Right atrium auricular region (tissue), 2 donors: Measurements from ENCODE around the gene CTDNEP1. TPM values are rescaled to one million over a fixed set of nuclear protein-coding genes. Genes with fewer than 3 reads are reported as not detected.
A peak's percentile ranks its signal among the peaks of the same experiment; 100 is the strongest.

Experiments
- DNase-seq: peaks from one replicate; pipeline ENCODE4 v3.0.0-alpha.2; 2019; ENCODE audit warnings: low spot score
- H3K27ac ChIP-seq, 2 donors: fragments of 200-600 bp; sonication (generic); 1 replicate in 1 of 2; 2 replicates in 1 of 2; pipeline ENCODE4 v1.5.1; 2016 to 2019
- H3K27me3 ChIP-seq, 2 donors: fragments of 200-600 bp; sonication (generic); one replicate each; pipeline versions ENCODE4 v1.5.1 to v1.6.0; 2017 to 2019
- H3K36me3 ChIP-seq: fragments of 200-600 bp; sonication (generic); one replicate; pipeline ENCODE4 v1.5.1; 2016
- H3K4me1 ChIP-seq, 2 donors: fragments of 200-600 bp; sonication (generic); one replicate each; pipeline versions ENCODE4 v1.5.1 to v1.6.0; 2017 to 2019
- H3K4me3 ChIP-seq, 2 donors: fragments of 200-600 bp; sonication (generic); 1 replicate in 1 of 2; 2 replicates in 1 of 2; pipeline ENCODE4 v1.5.1; 2017 to 2019; ENCODE audit warnings: mild to moderate bottlenecking in 1 of 2, moderate library complexity in 1 of 2
- H3K9me3 ChIP-seq, 2 donors: fragments of 200-600 bp; sonication (generic); one replicate each; pipeline ENCODE4 v1.5.1; 2019
- CTCF ChIP-seq, 2 donors: fragments of 200-600 bp; sonication (generic); IDR thresholded peaks; one replicate each; pipeline ENCODE4 v1.5.1; 2019; ENCODE audit warnings: antibody characterized with exemption in 2 of 2
- total RNA-seq, 2 donors: library from RNA; depleted of rRNA; stranded (reverse); fragments of >200 nt; gene quantifications; one replicate each; pipeline ENCODE4 v1.1.0, GENCODE V29; 2016

The CTDNEP1 gene
- total RNA-seq, 2 donors from 2014 or later: 55.0 to 77.2 TPM

GRCh38 chr17:7293159-7293558 is 41.6 kb upstream of the CTDNEP1 start:
- Histone ChIP-seq H3K27ac (peak overlapping the region; percentile 78 to 81), H3K4me1 (peaks cover 0 to 69% of the 10 kb centered on the region in 2 donors), H3K4me3 (no peak overlapping the region), H3K27me3 (peaks cover 0 to 8% of the 10 kb centered on the region in 2 donors), H3K9me3 (no peaks in the 10 kb centered on the region), H3K36me3 (no peaks in the 10 kb centered on the region)
- no peak for DNase-seq
- TF ChIP-seq CTCF (IDR thresholded peaks at IDR 0.05): no peak

- Histone ChIP-seq H3K4me1 (peaks cover 0 to 69% of the 10 kb centered on the region in 2 donors), H3K36me3 (no peaks in the 10 kb centered on the region), H3K27ac (peak overlapping the region; percentile 78 to 81), H3K27me3 (peaks cover 0 to 8% of the 10 kb centered on the region in 2 donors), H3K9me3 (no peaks in the 10 kb centered on the region), H3K4me3 (no peak overlapping the region)
- DNase-seq: no peak
- no peak for TF ChIP-seq CTCF (IDR thresholded peaks at IDR 0.05)
These were observed 41.2 kb upstream of the CTDNEP1 start for GRCh38 chr17:7292729-7293128.

- DNase-seq: no peak
- no peak for TF ChIP-seq CTCF (IDR thresholded peaks at IDR 0.05)
- Histone ChIP-seq H3K9me3 (no peaks in the 10 kb centered on the region), H3K27me3 (peaks cover 0 to 8% of the 10 kb centered on the region in 2 donors), H3K4me3 (no peak overlapping the region), H3K36me3 (no peaks in the 10 kb centered on the region), H3K27ac (peak overlapping the region; percentile 78 to 81), H3K4me1 (peaks cover 0 to 69% of the 10 kb centered on the region in 2 donors)
These were observed 40.7 kb upstream of the CTDNEP1 start for GRCh38 chr17:7292194-7292593.

- no peak for DNase-seq
- no peak for TF ChIP-seq CTCF (IDR thresholded peaks at IDR 0.05)
- H3K27ac ChIP-seq: peak overlapping the region; percentile 58 to 78
- no peak overlapping the region for H3K4me3 ChIP-seq
- peaks cover 0 to 57% of the 10 kb centered on the region in 2 donors for H3K4me1 ChIP-seq
- H3K36me3 ChIP-seq: peaks cover 11% of the 10 kb centered on the region
- peaks cover 0 to 8% of the 10 kb centered on the region in 2 donors for H3K27me3 ChIP-seq
- H3K9me3 ChIP-seq: no peaks in the 10 kb centered on the region
These were observed 39.2 kb upstream of the CTDNEP1 start for GRCh38 chr17:7290685-7291084.

GRCh38 chr17:7290166-7290565 is 38.6 kb upstream of the CTDNEP1 start:
- no peak for DNase-seq
- peaks cover 17% of the 10 kb centered on the region for H3K36me3 ChIP-seq
- peak overlapping the region; percentile 58 to 78 for H3K27ac ChIP-seq
- TF ChIP-seq CTCF (IDR thresholded peaks at IDR 0.05): no peak
- H3K4me1 ChIP-seq: peaks cover 0 to 52% of the 10 kb centered on the region in 2 donors
- no peaks in the 10 kb centered on the region for H3K9me3 ChIP-seq
- peaks cover 0 to 8% of the 10 kb centered on the region in 2 donors for H3K27me3 ChIP-seq
- no peak overlapping the region for H3K4me3 ChIP-seq
